DMS 273 treated with DMSO at 0.1 percent for 48 hours (cell line): Measurements from ENCODE around the gene EFCAB7.
A peak's percentile ranks its signal among the peaks of the same experiment; 100 is the strongest.

Experiments used
- DNase-seq: peaks from one replicate; lab custom pipeline; 2025; lab: John Stamatoyannopoulos, UW

The EFCAB7 gene

DNA sequence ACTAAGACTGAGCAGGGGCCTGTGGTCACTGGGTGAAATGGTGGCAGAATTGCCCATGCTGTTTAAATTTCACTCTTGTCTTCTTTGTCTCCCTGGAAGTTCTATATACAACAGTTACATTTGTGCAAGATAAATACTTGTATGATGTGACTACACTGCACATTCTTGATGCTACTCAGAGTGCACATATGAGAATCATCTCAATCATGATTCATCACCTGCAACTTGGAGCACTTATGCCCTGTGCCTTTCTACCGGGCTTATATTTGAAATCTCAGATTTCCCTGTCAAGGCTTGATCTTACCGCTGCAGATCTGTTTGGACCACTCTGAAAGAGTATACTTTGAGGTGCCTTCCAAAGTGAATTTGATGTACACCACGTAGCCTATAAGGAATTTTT is 80.5 kb downstream of the EFCAB7 start:
- DNase-seq: no peak

DNA sequence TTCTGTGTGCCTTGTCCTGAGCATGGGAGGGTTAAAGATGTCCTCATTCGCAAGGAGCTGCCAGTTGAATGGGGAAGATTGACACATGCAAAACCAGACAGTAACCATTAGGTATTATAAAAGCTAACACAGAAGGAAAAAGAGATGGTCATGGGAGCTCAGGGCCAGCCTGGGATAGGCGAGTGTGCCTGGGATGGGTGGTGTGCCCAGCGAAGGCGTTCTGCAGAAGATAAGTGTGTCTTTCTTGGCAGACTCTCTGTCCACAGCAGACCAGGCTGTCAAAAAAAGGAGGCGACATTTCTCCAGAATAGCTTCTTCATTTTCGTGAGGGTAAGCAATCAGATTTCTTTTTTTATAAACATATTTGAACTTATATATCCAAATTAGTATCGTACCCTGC is 84.0 kb downstream of the EFCAB7 start:
- no peak for DNase-seq

DNA sequence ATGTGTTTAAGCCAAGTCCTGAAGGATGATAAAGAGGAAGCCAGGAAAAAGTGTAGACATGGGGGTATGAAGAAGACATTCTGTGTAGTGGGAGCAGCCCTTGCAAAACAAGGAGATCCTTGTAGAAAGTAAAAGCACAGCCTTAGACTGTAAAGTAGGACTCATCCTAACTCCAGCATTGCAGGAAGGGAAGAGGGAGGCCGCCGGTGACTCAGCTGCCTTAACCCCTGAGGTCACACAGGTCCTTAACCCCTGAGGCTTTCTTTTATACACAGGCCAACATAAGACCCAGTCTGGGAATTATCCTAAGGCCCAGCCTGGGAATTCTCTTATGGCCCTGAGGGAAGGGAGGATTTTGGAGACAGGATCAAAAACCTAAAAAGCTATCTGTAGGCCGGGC is 87.9 kb downstream of the EFCAB7 start:
- no peak for DNase-seq

DNA sequence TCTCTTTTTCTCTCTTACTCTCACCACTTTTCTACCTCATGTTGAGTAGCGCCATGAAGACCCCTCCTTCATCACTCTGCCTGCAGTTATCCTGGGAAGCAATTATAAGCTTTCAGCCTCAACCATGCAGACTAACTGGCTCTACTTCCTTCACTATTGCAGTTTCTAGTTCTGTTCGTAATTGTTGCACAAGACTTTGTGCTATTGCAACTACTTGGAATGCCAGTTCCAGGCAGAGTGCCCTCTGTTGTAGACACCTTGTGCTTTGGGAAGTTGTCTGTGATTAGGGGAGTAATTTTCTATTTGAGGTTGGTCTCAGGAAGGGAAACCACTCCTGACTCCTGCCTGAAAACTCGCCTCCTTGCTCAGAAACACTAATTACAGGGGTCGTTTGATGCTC is 89.2 kb downstream of the EFCAB7 start:
- DNase-seq: no peak

DNA sequence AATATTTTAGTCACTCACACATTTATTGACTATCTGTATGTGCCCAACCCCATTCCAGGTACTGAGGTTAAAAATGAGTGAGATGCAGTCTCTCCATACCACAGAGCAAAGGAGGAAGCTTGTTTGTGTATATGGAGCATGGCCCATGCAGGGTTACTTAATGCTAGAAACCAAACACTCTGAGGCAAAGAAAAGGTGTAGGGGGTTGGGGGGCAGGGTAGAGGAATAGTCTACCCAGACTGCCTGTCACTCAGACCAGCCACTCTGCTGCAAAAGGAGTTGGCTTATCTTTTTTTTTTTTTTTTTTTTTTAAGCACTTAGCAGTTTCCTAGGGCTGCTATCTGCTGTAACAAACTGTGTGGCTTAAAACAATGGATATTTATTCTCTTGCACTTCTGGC is 89.6 kb downstream of the EFCAB7 start:
- no peak for DNase-seq

DNA sequence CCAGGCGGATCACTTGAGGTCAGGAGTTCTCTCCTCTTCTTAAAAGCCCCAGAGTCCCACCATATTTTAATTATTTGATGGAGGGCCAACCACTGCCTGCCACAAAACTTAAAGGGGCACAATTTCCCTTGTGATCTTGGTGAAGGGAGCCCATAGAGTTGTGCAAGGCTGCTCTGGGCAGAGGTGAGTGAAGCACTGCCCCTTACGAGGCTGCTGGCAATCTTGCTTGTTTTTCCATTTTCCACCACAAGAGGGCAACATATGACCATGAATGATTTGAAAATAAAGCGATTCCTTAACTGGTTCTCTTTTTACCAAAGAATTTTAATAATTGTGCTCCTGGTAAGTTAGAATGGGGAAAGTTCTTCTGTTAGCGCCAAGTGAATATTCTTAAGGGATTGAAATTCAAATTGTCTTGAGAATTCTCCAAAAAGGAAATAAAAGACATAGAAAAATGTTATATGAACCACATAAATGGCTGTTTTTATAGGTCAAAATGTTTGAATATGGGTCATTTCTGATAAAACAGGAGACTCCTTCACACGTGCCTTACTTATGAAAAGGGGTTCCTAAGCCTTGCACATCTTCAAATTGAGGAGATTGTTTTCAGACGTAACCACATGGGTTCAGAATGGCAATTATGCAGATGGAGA is 92.6 kb downstream of the EFCAB7 start:
- peak; percentile 79 for DNase-seq

DNA sequence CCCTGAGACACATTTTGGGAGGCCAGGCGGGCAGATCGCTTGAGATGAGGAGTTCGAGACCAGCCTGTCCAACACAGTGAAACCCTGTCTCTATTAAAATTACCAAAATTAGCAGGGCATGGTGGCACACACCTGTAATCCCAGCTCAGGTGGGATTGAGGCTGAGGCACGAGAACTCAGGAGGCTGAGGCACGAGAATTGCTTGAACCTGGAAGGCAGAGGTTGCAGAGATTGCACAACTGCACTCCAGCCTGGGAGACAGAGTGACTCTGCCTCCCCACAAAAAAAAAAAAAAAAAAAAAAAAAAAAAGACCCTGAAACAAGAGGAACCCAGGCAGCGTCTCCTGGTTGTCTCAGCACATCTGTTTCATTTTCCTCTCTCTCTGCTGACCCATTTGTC is 94.1 kb downstream of the EFCAB7 start:
- DNase-seq: no peak

DNA sequence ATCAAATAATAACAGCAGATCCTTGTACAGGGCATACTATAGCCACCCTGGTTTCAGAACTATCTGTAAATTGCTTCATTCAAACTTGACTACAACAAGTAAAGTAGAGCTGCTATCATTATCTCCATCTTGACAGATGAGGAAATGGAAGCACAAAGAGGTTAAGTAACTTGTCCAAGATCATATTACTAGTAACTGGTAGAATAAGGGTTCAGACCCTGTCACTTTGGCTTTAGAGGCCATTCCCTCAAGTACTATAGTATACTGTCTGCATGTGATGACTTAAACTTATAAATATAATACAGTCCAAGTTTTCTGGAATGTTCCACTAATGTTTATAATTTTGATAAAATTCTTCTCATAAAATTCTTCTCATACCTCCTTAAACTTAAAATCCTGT is 94.7 kb downstream of the EFCAB7 start:
- DNase-seq: no peak

DNA sequence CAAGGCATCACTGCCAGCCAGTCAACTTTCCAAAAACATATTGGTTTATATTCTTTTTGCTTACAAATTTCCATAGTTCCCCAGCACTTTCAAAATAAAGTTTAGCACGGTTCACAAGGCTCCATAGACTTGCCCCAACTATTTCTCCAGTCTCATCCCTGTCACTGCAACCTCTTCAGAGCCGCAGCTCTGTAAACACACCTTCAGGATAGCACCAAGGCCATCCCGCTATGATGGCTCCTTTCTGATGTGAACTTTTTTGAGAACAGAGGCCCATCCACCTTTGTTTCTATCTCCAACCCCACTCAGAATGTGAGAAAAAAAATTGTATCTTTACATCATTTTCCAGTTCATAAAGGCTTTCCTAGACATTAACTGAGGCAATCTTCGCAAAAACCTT is 96.2 kb downstream of the EFCAB7 start:
- no peak for DNase-seq

DNA sequence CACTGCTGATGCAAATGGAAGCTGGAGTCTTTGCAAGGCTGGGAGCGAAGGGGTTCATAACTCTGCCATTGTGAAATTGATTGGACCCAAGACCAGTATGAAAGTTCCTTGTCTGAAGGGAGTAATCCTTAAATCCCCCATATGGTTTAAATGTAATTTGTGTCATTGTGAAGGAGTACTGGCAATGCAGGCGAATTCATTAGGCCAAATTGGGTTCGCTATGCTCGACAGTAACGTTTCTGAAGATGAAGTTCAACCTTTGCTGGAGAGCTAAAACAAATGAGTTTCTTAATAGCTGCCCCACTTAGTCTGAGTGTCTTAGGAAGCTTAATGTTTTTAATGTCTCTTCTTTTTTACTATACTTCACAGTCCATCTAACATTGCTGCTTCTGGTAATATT is 97.3 kb downstream of the EFCAB7 start:
- DNase-seq: no peak

DNA sequence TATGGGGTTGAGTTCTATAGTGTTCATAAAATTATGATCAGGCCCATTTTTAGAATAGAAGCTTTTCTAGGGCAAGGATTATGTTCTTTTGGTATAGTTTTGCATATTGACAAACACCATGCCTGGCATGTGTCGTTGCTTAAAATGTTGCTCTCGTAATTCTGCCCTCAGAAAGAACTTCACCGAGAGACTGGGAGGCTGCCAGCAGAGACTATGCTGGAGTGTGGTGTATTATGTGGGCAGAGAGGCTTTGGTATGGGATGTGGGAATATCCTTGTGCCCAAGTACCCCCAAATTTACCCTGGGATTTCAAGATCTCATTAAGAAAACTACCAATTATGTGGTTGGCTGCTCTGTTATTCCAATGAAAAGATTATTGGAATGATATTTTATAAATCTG is 97.8 kb downstream of the EFCAB7 start:
- DNase-seq: no peak

DNA sequence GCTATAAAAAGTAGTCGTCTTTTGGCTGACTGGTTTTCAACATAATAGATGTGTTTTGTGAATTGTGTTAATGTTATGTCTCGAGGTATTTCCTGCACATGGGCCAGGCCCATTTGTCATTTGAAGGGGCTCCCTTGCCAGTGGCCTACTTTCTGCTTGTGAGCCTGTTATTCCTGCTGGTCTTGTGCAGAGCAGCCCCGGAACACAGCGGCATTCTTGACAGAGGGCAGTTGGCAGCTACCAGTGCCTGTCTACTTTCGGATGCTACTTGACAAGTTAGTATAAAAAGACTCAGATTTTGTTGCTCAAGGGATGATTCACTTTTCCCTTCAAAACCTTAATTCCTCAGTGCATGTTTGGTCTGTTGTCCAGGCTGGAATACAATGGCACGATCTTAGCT is 98.4 kb downstream of the EFCAB7 start:
- no peak for DNase-seq
